ENCODE measurements around the gene HDAC2.
"Not testable (repeated sequence)": the region's sequence is repeated elsewhere in the genome, so short reads cannot be mapped to it uniquely, and the experiment has no call there.

The HDAC2 gene

GRCh38 chr6:113960795-113961194 is 10.2 kb downstream of the HDAC2 start:
- Histone ChIP-seq H3K4me1 (peaks cover 27% of the 10 kb centered on the region), H3K27me3 (ENCODE audit: low read depth) (no peaks in the 10 kb centered on the region), H3K36me3 (replicated peaks) (peaks cover 26% of the 10 kb centered on the region), H3K9me3 (no peaks in the 10 kb centered on the region), H3K4me3 (no peak overlapping the region)
- no peak for DNase-seq (ENCODE audit: low spot score in 2 of 2)
- in situ Hi-C loops (cut with MboI; ENCODE audit: low sequenced_read_pairs) = no loop called here

GRCh38 chr6:113959235-113959634 is 11.7 kb downstream of the HDAC2 start:
- peaks cover 27% of the 10 kb centered on the region for H3K4me1 ChIP-seq
- H3K27me3 ChIP-seq (ENCODE audit: low read depth) = no peaks in the 10 kb centered on the region
- H3K4me3 ChIP-seq = no peak overlapping the region
- in situ Hi-C loops (cut with MboI; ENCODE audit: low sequenced_read_pairs) = no loop called here
- peaks cover 35% of the 10 kb centered on the region for H3K36me3 ChIP-seq (replicated peaks)
- no peaks in the 10 kb centered on the region for H3K9me3 ChIP-seq
- DNase-seq (ENCODE audit: low spot score in 2 of 2) = no peak

GRCh38 chr6:113954653-113955052 is 16.3 kb downstream of the HDAC2 start:
- DNase-seq (ENCODE audit: low spot score in 2 of 2) = no peak
- in situ Hi-C loops (cut with MboI; ENCODE audit: low sequenced_read_pairs) = no loop called here
- no peaks in the 10 kb centered on the region for H3K27me3 ChIP-seq (ENCODE audit: low read depth)
- peaks cover 64% of the 10 kb centered on the region for H3K36me3 ChIP-seq (replicated peaks)
- no peaks in the 10 kb centered on the region for H3K4me1 ChIP-seq
- H3K4me3 ChIP-seq = no peak overlapping the region
- H3K9me3 ChIP-seq = no peaks in the 10 kb centered on the region

DNA sequence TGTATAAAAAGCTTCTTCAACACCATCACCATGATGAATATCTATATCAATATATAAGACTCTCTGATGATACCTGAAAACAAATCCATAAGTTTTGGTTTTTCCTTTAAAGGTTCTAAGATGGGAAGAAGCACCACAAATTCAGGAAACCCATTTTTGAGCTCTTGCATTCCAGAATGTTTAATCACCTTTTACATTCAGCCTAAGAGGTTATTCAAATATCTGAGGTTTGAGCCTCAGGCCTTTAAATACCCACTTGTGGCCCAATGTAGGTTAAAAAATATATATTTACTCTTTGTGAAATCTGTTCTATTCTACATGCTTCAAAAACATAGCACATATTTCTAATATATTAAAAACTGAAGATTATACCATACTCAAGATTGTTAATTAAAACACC is 17.6 kb downstream of the HDAC2 start:
- Histone ChIP-seq H3K4me3 (no peak overlapping the region), H3K27me3 (ENCODE audit: low read depth) (no peaks in the 10 kb centered on the region), H3K4me1 (no peaks in the 10 kb centered on the region), H3K9me3 (no peaks in the 10 kb centered on the region), H3K36me3 (replicated peaks) (peaks cover 65% of the 10 kb centered on the region)
- in situ Hi-C loops (cut with MboI; ENCODE audit: low sequenced_read_pairs) = no loop called here
- no peak for DNase-seq (ENCODE audit: low spot score in 2 of 2)

DNA sequence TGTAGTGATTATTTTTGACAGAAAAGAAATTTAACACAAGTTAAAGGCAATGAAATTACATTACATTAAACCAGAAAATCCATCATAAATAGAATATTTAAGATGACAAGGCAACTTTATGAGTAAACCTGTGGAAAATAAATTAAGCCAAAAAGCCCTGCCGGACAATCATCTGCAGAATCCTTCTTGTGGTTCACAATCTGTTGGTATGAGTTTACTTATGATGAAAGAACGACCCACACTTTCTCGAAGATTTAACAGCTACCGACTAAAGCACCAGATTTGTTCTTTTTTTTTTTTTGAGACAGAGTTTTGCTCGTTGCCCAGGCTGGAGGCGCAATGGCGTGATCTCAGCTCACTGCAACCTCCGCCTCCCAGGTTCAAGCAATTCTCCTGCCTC is 21.4 kb downstream of the HDAC2 start:
- DNase-seq (ENCODE audit: low spot score in 2 of 2) = no peak
- in situ Hi-C loops (cut with MboI; ENCODE audit: low sequenced_read_pairs) = no loop called here
- Histone ChIP-seq H3K36me3 (replicated peaks) (peaks cover 64% of the 10 kb centered on the region), H3K27me3 (ENCODE audit: low read depth) (no peaks in the 10 kb centered on the region), H3K4me3 (no peak overlapping the region), H3K9me3 (no peaks in the 10 kb centered on the region), H3K4me1 (no peaks in the 10 kb centered on the region)

- Histone ChIP-seq H3K9me3 (no peaks in the 10 kb centered on the region), H3K36me3 (replicated peaks) (peaks cover 77% of the 10 kb centered on the region), H3K27me3 (ENCODE audit: low read depth) (no peaks in the 10 kb centered on the region), H3K4me1 (no peaks in the 10 kb centered on the region), H3K4me3 (no peak overlapping the region)
- DNase-seq (ENCODE audit: low spot score in 2 of 2) = no peak
- in situ Hi-C loops (cut with MboI; ENCODE audit: low sequenced_read_pairs) = no loop called here
Measured at GRCh38 chr6:113944701-113945100, 26.2 kb downstream of the HDAC2 start.

GRCh38 chr6:113939825-113940224 is 31.1 kb downstream of the HDAC2 start:
- no peaks in the 10 kb centered on the region for H3K27me3 ChIP-seq (ENCODE audit: low read depth)
- no peaks in the 10 kb centered on the region for H3K9me3 ChIP-seq
- in situ Hi-C loops (cut with MboI; ENCODE audit: low sequenced_read_pairs) = no loop called here

GRCh38 chr6:113936093-113936934 is 34.6 kb downstream of the HDAC2 start:
- Histone ChIP-seq H3K27me3 (ENCODE audit: low read depth) (no peaks in the 10 kb centered on the region), H3K4me3 (no peak overlapping the region), H3K36me3 (replicated peaks) (peaks cover 29% of the 10 kb centered on the region), H3K4me1 (no peaks in the 10 kb centered on the region), H3K9me3 (no peaks in the 10 kb centered on the region; the same call in 1 of the 2 replicates)
- DNase-seq (ENCODE audit: low spot score in 2 of 2) = peak; percentile 31 to 65
- in situ Hi-C loops (cut with MboI; ENCODE audit: low sequenced_read_pairs) = no loop called here

More at GRCh38 chr6:113939825-113940224, 31.1 kb downstream of the HDAC2 start:
- H3K36me3 ChIP-seq (replicated peaks) = peaks cover 61% of the 10 kb centered on the region
- no peak for DNase-seq (ENCODE audit: low spot score in 2 of 2)
- H3K4me1 ChIP-seq = no peaks in the 10 kb centered on the region
- H3K4me3 ChIP-seq = no peak overlapping the region

DNA sequence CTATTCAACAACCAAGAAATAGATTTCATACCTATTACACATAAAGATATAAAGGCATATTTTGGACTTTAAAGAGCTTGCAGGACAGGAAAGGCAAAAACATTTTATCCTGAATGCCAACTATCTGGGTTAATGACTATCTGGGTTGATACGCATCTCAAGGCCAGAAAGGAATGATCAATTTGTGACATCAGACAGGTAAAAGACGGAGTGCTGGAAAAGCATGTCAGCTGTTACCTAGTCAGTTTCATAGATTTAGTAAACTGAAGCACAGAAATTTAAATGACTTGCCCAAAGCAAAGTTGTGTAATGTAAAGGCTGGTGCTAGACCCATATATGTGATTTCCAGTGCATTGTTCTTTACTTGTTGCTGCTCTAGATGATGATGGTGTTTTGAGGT is 36.8 kb downstream of the HDAC2 start:
- Histone ChIP-seq H3K27me3 (ENCODE audit: low read depth) (no peaks in the 10 kb centered on the region), H3K4me3 (no peak overlapping the region), H3K4me1 (no peaks in the 10 kb centered on the region), H3K36me3 (replicated peaks) (peaks cover 9% of the 10 kb centered on the region), H3K9me3 (no peaks in the 10 kb centered on the region; the same call in 1 of the 2 replicates)
- no peak for DNase-seq (ENCODE audit: low spot score in 2 of 2)
- in situ Hi-C loops (cut with MboI; ENCODE audit: low sequenced_read_pairs) = no loop called here

- H3K4me1 ChIP-seq; H3K36me3 ChIP-seq (replicated peaks); in situ Hi-C loops (cut with MboI; ENCODE audit: low sequenced_read_pairs); H3K9me3 ChIP-seq; DNase-seq (ENCODE audit: low spot score in 2 of 2); H3K27me3 ChIP-seq (ENCODE audit: low read depth); H3K4me3 ChIP-seq: not testable (repeated sequence)
Measured at GRCh38 chr6:113931907-113932306, 39.0 kb downstream of the HDAC2 start.

- Histone ChIP-seq H3K4me1 (no peaks in the 10 kb centered on the region), H3K27me3 (ENCODE audit: low read depth) (no peaks in the 10 kb centered on the region), H3K36me3 (replicated peaks) (no peaks in the 10 kb centered on the region; the same call in 1 of the 2 replicates), H3K9me3 (no peaks in the 10 kb centered on the region; the same call in 1 of the 2 replicates), H3K4me3 (no peak overlapping the region)
- DNase-seq (ENCODE audit: low spot score in 2 of 2) = no peak
- in situ Hi-C loops (cut with MboI; ENCODE audit: low sequenced_read_pairs) = no loop called here
Measured at GRCh38 chr6:113930183-113930582, 40.8 kb downstream of the HDAC2 start.

DNA sequence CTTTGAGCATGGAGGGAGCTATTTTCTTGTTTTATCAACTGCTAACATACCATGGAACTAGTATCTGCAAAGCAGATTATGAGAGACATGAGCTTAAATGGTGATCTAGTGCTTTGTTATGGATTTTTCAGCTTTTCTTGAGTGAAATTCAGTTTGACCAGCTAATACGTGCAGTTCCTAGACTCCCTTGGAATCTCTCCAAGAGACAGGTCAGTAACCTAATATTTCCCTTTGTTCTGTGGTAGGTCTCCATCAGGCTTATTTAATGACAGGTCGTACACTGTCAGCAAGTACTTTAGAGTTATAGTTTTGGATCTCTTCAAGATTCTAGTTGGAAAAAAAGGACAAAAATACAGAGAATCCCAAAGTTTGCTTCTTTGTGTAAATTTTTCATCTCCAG is 43.9 kb downstream of the HDAC2 start:
- Histone ChIP-seq H3K9me3 (no peaks in the 10 kb centered on the region; the same call in 1 of the 2 replicates), H3K36me3 (replicated peaks) (no peaks in the 10 kb centered on the region), H3K4me3 (no peak overlapping the region), H3K4me1 (no peaks in the 10 kb centered on the region), H3K27me3 (ENCODE audit: low read depth) (no peaks in the 10 kb centered on the region)
- no peak for DNase-seq (ENCODE audit: low spot score in 2 of 2)
- in situ Hi-C loops (cut with MboI; ENCODE audit: low sequenced_read_pairs) = no loop called here

GRCh38 chr6:113925378-113925777 is 45.6 kb downstream of the HDAC2 start:
- H3K36me3 ChIP-seq (replicated peaks) = no peaks in the 10 kb centered on the region
- no peak overlapping the region for H3K4me3 ChIP-seq
- no peak for DNase-seq (ENCODE audit: low spot score in 2 of 2)
- in situ Hi-C loops (cut with MboI; ENCODE audit: low sequenced_read_pairs) = no loop called here
- H3K9me3 ChIP-seq = no peaks in the 10 kb centered on the region; the same call in 1 of the 2 replicates
- H3K4me1 ChIP-seq = no peaks in the 10 kb centered on the region
- H3K27me3 ChIP-seq (ENCODE audit: low read depth) = no peaks in the 10 kb centered on the region

- H3K9me3 ChIP-seq = no peaks in the 10 kb centered on the region; the same call in 1 of the 2 replicates
- H3K4me1 ChIP-seq = no peaks in the 10 kb centered on the region
- no peak for DNase-seq (ENCODE audit: low spot score in 2 of 2)
- H3K4me3 ChIP-seq = no peak overlapping the region
- no peaks in the 10 kb centered on the region for H3K36me3 ChIP-seq (replicated peaks)
- in situ Hi-C loops (cut with MboI; ENCODE audit: low sequenced_read_pairs) = loop anchor here (25.0 kb wide), 2 partner anchors 1587 to 1762 kb away; partner anchors contain the start of gene RFPL4B
- H3K27me3 ChIP-seq (ENCODE audit: low read depth) = no peaks in the 10 kb centered on the region
Measured at GRCh38 chr6:113924312-113924723, 46.6 kb downstream of the HDAC2 start.
